PC-3 (cell line): ENCODE measurements around the gene TTC28. TPM values are rescaled to one million over a fixed set of nuclear protein-coding genes. Genes with fewer than 3 reads are reported as not detected.

Source experiments
- ATAC-seq: fragments of 200-7000 bp; cut with Tn5 transposase; 2 replicates; pipeline ENCODE4 v1.9.1; 2020; ENCODE audit warnings: mild to moderate bottlenecking, moderate library complexity
- BruUV-seq: library from RNA; stranded (reverse); fragments of 400-500 nt; replicated peaks from 2 replicates; lab custom pipeline; 2021; lab: Mats Ljungman, UMichigan
- CTCF ChIA-PET: fragments of 300-600 bp; sonication (Branson Sonifier 250); formaldehyde crosslinking; loops from one replicate; lab custom pipeline; 2022; ENCODE audit warnings: antibody characterized with exemption; lab: Charles Lee
- POLR2A ChIA-PET: fragments of 300-600 bp; sonication (Branson Sonifier 250); formaldehyde crosslinking; loops from one replicate; lab custom pipeline; 2022; ENCODE audit warnings: antibody characterized with exemption; ENCODE audit not compliant: unreplicated experiment; lab: Charles Lee
- DNase-seq: peaks from one replicate; pipeline ENCODE4 v3.0.0-alpha.2; 2015
- H2AFZ ChIP-seq: fragments of 300-600 bp; sonication (generic); 2 replicates; pipeline ENCODE4 v1.6.0; 2016; ENCODE audit warnings: antibody characterized with exemption, low read length
- H3F3A ChIP-seq: fragments of 300-600 bp; sonication (generic); one replicate; pipeline ENCODE4 v1.6.0; 2017; ENCODE audit warnings: antibody characterized with exemption, low read length, control low read depth, mild to moderate bottlenecking; ENCODE audit not compliant: unreplicated experiment
- H3K27ac ChIP-seq: fragments of 300-600 bp; sonication (generic); 2 replicates; pipeline ENCODE4 v1.5.1; 2016; ENCODE audit warnings: mild to moderate bottlenecking, low read length
- H3K27me3 ChIP-seq: fragments of 300-600 bp; sonication (generic); 2 replicates; pipeline ENCODE4 v1.6.1; 2016; ENCODE audit warnings: low read length, mixed read lengths
- H3K36me3 ChIP-seq: fragments of 300-600 bp; sonication (generic); 2 replicates; pipeline ENCODE4 v1.6.1; 2016; ENCODE audit warnings: low read depth, mixed run types, low read length, mixed read lengths
- H3K4me1 ChIP-seq: fragments of 300-600 bp; sonication (generic); 2 replicates; pipeline ENCODE4 v1.5.1; 2016; ENCODE audit warnings: low read length; ENCODE audit not compliant: insufficient read depth
- H3K4me2 ChIP-seq: fragments of 300-600 bp; sonication (generic); 2 replicates; pipeline ENCODE4 v1.6.0; 2016; ENCODE audit warnings: low read length
- H3K4me3 ChIP-seq: fragments of 300-600 bp; sonication (generic); 2 replicates; pipeline ENCODE4 v1.5.1; 2016; ENCODE audit warnings: mild to moderate bottlenecking, low read length, mixed read lengths
- H3K79me2 ChIP-seq: fragments of 300-600 bp; sonication (generic); 2 replicates; pipeline ENCODE4 v1.6.1; 2017; ENCODE audit warnings: low read length, mixed read lengths
- H3K9ac ChIP-seq: fragments of 300-600 bp; sonication (generic); 2 replicates; pipeline ENCODE4 v1.6.0; 2016; ENCODE audit warnings: mild to moderate bottlenecking, low read length
- H3K9me2 ChIP-seq: fragments of 300-600 bp; sonication (generic); replicated peaks from 2 replicates; pipeline ENCODE4 v1.6.1; 2016; ENCODE audit warnings: mixed run types, low read length, mixed read lengths
- H3K9me3 ChIP-seq: fragments of 300-600 bp; sonication (generic); 2 replicates; pipeline ENCODE4 v1.6.1; 2016; ENCODE audit warnings: low read length, mixed read lengths
- H4K20me1 ChIP-seq: fragments of 300-600 bp; sonication (generic); 2 replicates; pipeline ENCODE4 v1.6.1; 2016; ENCODE audit warnings: low read length, mixed read lengths
- CTCF ChIP-seq: fragments of 300-600 bp; sonication (generic); conservative IDR thresholded peaks from 2 replicates; pipeline ENCODE4 v1.5.1; 2017; ENCODE audit warnings: antibody characterized with exemption, low read depth, mild to moderate bottlenecking, low read length
- EZH2 ChIP-seq: fragments of 300-600 bp; sonication (generic); IDR thresholded peaks from one replicate; pipeline ENCODE4 v1.6.1; 2017; ENCODE audit warnings: antibody characterized with exemption, mild to moderate bottlenecking, low read length; ENCODE audit not compliant: unreplicated experiment
- EZH2phosphoT487 ChIP-seq: fragments of 300-600 bp; sonication (generic); IDR thresholded peaks from 2 replicates; pipeline ENCODE4 v1.6.1; 2018; ENCODE audit warnings: mild to moderate bottlenecking, antibody characterized with exemption, low read length, borderline replicate concordance
- intact Hi-C: fragments of 100-400 bp; cut with micrococcal nuclease; formaldehyde crosslinking; loops from 2 replicates; pipeline ENCODE4 v1.9.0; 2023
- total RNA-seq: library from RNA; depleted of rRNA; stranded (reverse); fragments of >200 nt; gene quantifications from 2 replicates; pipeline ENCODE4 v1.2.3, GENCODE V29; 2014

TTC28 gene
- total RNA-seq, 1 experiment from 2014 or later = 6.3 TPM

GRCh38 chr22:28360939-28361338 is 318.7 kb downstream of the TTC28 start:
- no peak for ATAC-seq
- no peak overlapping the region for H3K4me2 ChIP-seq
- BruUV-seq = no TSS peak
- no peaks in the 10 kb centered on the region for H3K4me1 ChIP-seq
- H3K9ac ChIP-seq = no peak overlapping the region
- no peak overlapping the region for H3K27ac ChIP-seq
- H3K79me2 ChIP-seq = no peaks in the 10 kb centered on the region
- no peak overlapping the region for H3K4me3 ChIP-seq
- TF ChIP-seq EZH2 (no peak), EZH2phosphoT487 (no peak)
- H3K27me3 ChIP-seq = no peaks in the 10 kb centered on the region
- no peak overlapping the region for H2AFZ ChIP-seq
- intact Hi-C loops = no loop called here
- no peaks in the 10 kb centered on the region for H3K36me3 ChIP-seq
- H3K9me2 ChIP-seq = no peaks in the 10 kb centered on the region
- no peaks in the 10 kb centered on the region for H4K20me1 ChIP-seq
- ChIA-PET POLR2A (no interaction called here), CTCF (no interaction called here)
- DNase-seq = no peak
- H3K9me3 ChIP-seq = no peaks in the 10 kb centered on the region
- no peaks in the 10 kb centered on the region for H3F3A ChIP-seq

- Histone ChIP-seq H3K9me3 (no peaks in the 10 kb centered on the region), H4K20me1 (no peaks in the 10 kb centered on the region), H3K9ac (no peak overlapping the region), H3K36me3 (no peaks in the 10 kb centered on the region), H3K4me3 (no peak overlapping the region), H3K27me3 (no peaks in the 10 kb centered on the region), H2AFZ (no peak overlapping the region), H3K79me2 (no peaks in the 10 kb centered on the region), H3K4me1 (no peaks in the 10 kb centered on the region), H3K27ac (no peak overlapping the region), H3F3A (no peaks in the 10 kb centered on the region), H3K9me2 (no peaks in the 10 kb centered on the region), H3K4me2 (no peak overlapping the region)
- no peak for TF ChIP-seq EZH2
- TF ChIP-seq CTCF = no peak
- TF ChIP-seq EZH2phosphoT487 = no peak
- DNase-seq = no peak
- POLR2A ChIA-PET = no interaction called here
- no TSS peak for BruUV-seq
- CTCF ChIA-PET = no interaction called here
- intact Hi-C loops = no loop called here
- ATAC-seq = no peak
Observed at GRCh38 chr22:28358312-28358711, 321.3 kb downstream of the TTC28 start.

GRCh38 chr22:28357193-28357592 is 322.4 kb downstream of the TTC28 start:
- Histone ChIP-seq H2AFZ (no peak overlapping the region), H3K36me3 (no peaks in the 10 kb centered on the region), H3K4me2 (no peak overlapping the region), H3K9me3 (no peaks in the 10 kb centered on the region), H3K4me1 (no peaks in the 10 kb centered on the region), H3F3A (no peaks in the 10 kb centered on the region), H4K20me1 (no peaks in the 10 kb centered on the region), H3K27ac (no peak overlapping the region), H3K4me3 (no peak overlapping the region), H3K9me2 (no peaks in the 10 kb centered on the region), H3K27me3 (no peaks in the 10 kb centered on the region), H3K79me2 (no peaks in the 10 kb centered on the region), H3K9ac (no peak overlapping the region)
- ATAC-seq = no peak
- intact Hi-C loops = no loop called here
- TF ChIP-seq CTCF = no peak
- no peak for TF ChIP-seq EZH2phosphoT487
- no peak for TF ChIP-seq EZH2
- ChIA-PET CTCF (no interaction called here), POLR2A (no interaction called here)
- DNase-seq = no peak
- BruUV-seq = no TSS peak
